Uterus (tissue), 4 donors: Measurements from ENCODE around the gene CCR9. TPM values are rescaled to one million over a fixed set of nuclear protein-coding genes. Genes with fewer than 3 reads are reported as not detected.

Experiments
- DNase-seq, 2 donors: peaks; one replicate each; pipeline ENCODE4 v3.0.0-alpha.2; 2019 to 2020
- H3K27ac ChIP-seq, 2 donors: fragments of 200-600 bp; sonication (generic); 1 replicate in 1 of 2; 2 replicates in 1 of 2; pipeline ENCODE4 v1.5.1; 2016 to 2018
- H3K27me3 ChIP-seq, 2 donors: fragments of 200-600 bp; sonication (generic); one replicate each; pipeline ENCODE4 v1.5.1; 2018 to 2019; ENCODE audit warnings: control low read depth in 1 of 2
- H3K36me3 ChIP-seq, 2 donors: fragments of 200-600 bp; sonication (generic); one replicate each; pipeline ENCODE4 v1.5.1; 2019; ENCODE audit warnings: control low read depth in 1 of 2
- H3K4me1 ChIP-seq, 2 donors: fragments of 200-600 bp; sonication (generic); one replicate each; pipeline ENCODE4 v1.5.1; 2018 to 2019; ENCODE audit warnings: control low read depth in 1 of 2
- H3K4me3 ChIP-seq, 2 donors: fragments of 200-600 bp; sonication (generic); 1 replicate in 1 of 2; 2 replicates in 1 of 2; pipeline ENCODE4 v1.5.1; 2018 to 2019; ENCODE audit warnings: mild to moderate bottlenecking in 1 of 2
- H3K9me3 ChIP-seq, 2 donors: fragments of 200-600 bp; sonication (generic); one replicate each; pipeline ENCODE4 v1.5.1; 2019; ENCODE audit warnings: control low read depth in 1 of 2
- CTCF ChIP-seq, 4 experiments: fragments of 200-600 bp in 2 of 4; fragments of 450-650 bp in 2 of 4; sonication (generic) in 2 of 4; IDR thresholded peaks; one replicate each; pipeline ENCODE4 v1.5.1; 2016 to 2019; ENCODE audit warnings: antibody characterized with exemption in 4 of 4, mild to moderate bottlenecking in 2 of 4, moderate library complexity in 1 of 4
- POLR2A ChIP-seq, 2 donors: fragments of 450-650 bp; IDR thresholded peaks; one replicate each; pipeline ENCODE4 v1.6.1; 2016; ENCODE audit warnings: antibody characterized with exemption in 2 of 2, mild to moderate bottlenecking in 1 of 2, moderate library complexity in 1 of 2
- intact Hi-C: fragments of 100-400 bp; cut with DNase I; formaldehyde crosslinking; loops from one replicate; pipeline ENCODE4 v1.15.1; 2023; ENCODE audit warnings: low total_unique reads
- total RNA-seq, 4 donors: library from RNA; depleted of rRNA in 3 of 4; stranded (reverse); fragments of >200 nt in 3 of 4; gene quantifications; one replicate each; pipeline versions ENCODE4 v1.1.0 to v1.2.4, GENCODE V29; 2014 to 2023
- donor health status: DM: yes; HTN: yes; CAD: no.

Gene CCR9
- total RNA-seq, 4 donors from 2014 or later = 0.14 TPM; not detected in 3

- no peaks in the 10 kb centered on the region for H3K27me3 ChIP-seq
- TF ChIP-seq POLR2A (IDR thresholded peaks at IDR 0.05) (no peak), CTCF (IDR thresholded peaks at IDR 0.05) (no peak)
- no peak overlapping the region for H3K4me3 ChIP-seq
- no peaks in the 10 kb centered on the region for H3K36me3 ChIP-seq
- no peaks in the 10 kb centered on the region for H3K9me3 ChIP-seq
- H3K27ac ChIP-seq = no peak overlapping the region
- H3K4me1 ChIP-seq = no peaks in the 10 kb centered on the region
- intact Hi-C loops = no loop called here
- DNase-seq = no peak
These were observed 35.1 kb downstream of the CCR9 start for GRCh38 chr3:45921158-45922038.

- TF ChIP-seq POLR2A (IDR thresholded peaks at IDR 0.05) (no peak), CTCF (IDR thresholded peaks at IDR 0.05) (no peak)
- intact Hi-C loops = no loop called here
- H3K36me3 ChIP-seq = no peaks in the 10 kb centered on the region
These were observed 35.6 kb downstream of the CCR9 start for GRCh38 chr3:45922039-45922326.

GRCh38 chr3:45922950-45923590, 36.7 kb downstream of the CCR9 start:
- no peak for TF ChIP-seq CTCF (IDR thresholded peaks at IDR 0.05)
- TF ChIP-seq POLR2A (IDR thresholded peaks at IDR 0.05) = no peak
- Histone ChIP-seq H3K9me3 (no peaks in the 10 kb centered on the region), H3K27me3 (no peaks in the 10 kb centered on the region), H3K4me1 (no peaks in the 10 kb centered on the region), H3K27ac (no peak overlapping the region), H3K36me3 (no peaks in the 10 kb centered on the region), H3K4me3 (no peak overlapping the region)
- no peak for DNase-seq
- intact Hi-C loops = no loop called here

More at GRCh38 chr3:45922039-45922326, 35.6 kb downstream of the CCR9 start:
- Histone ChIP-seq H3K9me3 (no peaks in the 10 kb centered on the region), H3K4me1 (no peaks in the 10 kb centered on the region), H3K27ac (no peak overlapping the region), H3K27me3 (no peaks in the 10 kb centered on the region), H3K4me3 (no peak overlapping the region)
- no peak for DNase-seq

GRCh38 chr3:45923755-45924154, 37.4 kb downstream of the CCR9 start:
- intact Hi-C loops = no loop called here
- TF ChIP-seq CTCF (IDR thresholded peaks at IDR 0.05) (no peak), POLR2A (IDR thresholded peaks at IDR 0.05) (no peak)
- no peak overlapping the region for H3K27ac ChIP-seq
- no peaks in the 10 kb centered on the region for H3K27me3 ChIP-seq
- H3K4me1 ChIP-seq = no peaks in the 10 kb centered on the region
- DNase-seq = no peak
- H3K9me3 ChIP-seq = no peaks in the 10 kb centered on the region
- H3K4me3 ChIP-seq = no peak overlapping the region
- H3K36me3 ChIP-seq = no peaks in the 10 kb centered on the region

- no peak for DNase-seq
- Histone ChIP-seq H3K4me1 (no peaks in the 10 kb centered on the region), H3K27ac (no peak overlapping the region), H3K9me3 (no peaks in the 10 kb centered on the region), H3K27me3 (no peaks in the 10 kb centered on the region), H3K36me3 (no peaks in the 10 kb centered on the region), H3K4me3 (no peak overlapping the region)
- no peak for TF ChIP-seq CTCF (IDR thresholded peaks at IDR 0.05)
- TF ChIP-seq POLR2A (IDR thresholded peaks at IDR 0.05) = no peak
- intact Hi-C loops = no loop called here
These were observed 41.5 kb downstream of the CCR9 start for GRCh38 chr3:45927881-45928280.
